Occipital lobe (tissue), 3 donors: ENCODE results near the gene SETD1A. TPM values are rescaled to one million over a fixed set of nuclear protein-coding genes. Genes with fewer than 3 reads are reported as not detected.
"Not testable (repeated sequence)": the region's sequence is repeated elsewhere in the genome, so short reads cannot be mapped to it uniquely, and the experiment has no call there.

ENCODE experiments used
- DNase-seq: peaks from one replicate; lab custom pipeline; 2025; lab: John Stamatoyannopoulos, UW
- small RNA-seq: library from RNA; depleted of rRNA; stranded (forward); fragments of <200 nt; gene quantifications from one replicate; pipeline ENCODE3, GENCODE V24; 2014
- total RNA-seq: library from RNA; depleted of rRNA; stranded (reverse); fragments of >200 nt; gene quantifications from one replicate; pipeline ENCODE4 v1.2.3, GENCODE V29; 2014

SETD1A gene
- total RNA-seq, 1 donor from 2014 or later, result 1.6 TPM

DNA sequence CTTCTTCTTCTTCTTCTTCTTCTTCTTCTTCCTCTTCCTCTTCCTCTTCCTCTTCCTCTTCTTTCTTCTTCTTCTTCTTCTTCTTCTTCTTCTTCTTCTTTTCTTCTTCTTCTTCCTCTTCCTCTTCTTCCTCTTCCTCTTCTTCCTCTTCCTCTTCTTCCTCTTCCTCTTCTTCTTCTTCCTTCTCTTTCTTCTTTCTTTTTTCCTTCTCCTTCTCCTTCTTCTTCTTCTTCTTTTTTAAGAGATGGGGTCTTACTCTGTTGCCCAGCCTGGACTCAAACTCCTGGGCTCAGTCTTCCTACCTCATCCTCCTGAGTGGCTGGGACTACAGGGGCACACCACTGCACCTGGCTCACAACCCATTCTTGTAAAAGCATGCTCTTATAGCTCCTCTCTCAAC is 55.7 kb downstream of the SETD1A start:
- not testable (repeated sequence) for DNase-seq

DNA sequence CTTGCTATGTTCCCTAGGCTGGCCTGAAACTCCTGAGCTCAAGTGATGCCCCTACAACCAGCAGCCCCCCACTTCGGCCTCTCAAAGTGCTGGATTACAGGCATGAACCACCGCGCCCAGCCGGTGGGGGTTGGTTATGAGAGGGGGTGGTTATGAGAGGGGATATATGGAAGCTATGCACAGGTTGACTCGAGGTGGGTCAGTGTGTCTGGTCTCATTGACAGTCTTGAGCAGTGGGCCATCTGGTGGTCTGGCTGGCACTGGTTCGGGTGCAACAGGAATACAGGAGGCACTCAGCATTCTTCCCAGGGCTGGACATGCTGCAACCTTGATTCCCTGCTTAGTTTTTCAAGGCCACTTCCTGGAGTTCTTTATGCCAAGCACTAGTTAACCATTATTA is 58.5 kb downstream of the SETD1A start:
- no peak for DNase-seq

DNA sequence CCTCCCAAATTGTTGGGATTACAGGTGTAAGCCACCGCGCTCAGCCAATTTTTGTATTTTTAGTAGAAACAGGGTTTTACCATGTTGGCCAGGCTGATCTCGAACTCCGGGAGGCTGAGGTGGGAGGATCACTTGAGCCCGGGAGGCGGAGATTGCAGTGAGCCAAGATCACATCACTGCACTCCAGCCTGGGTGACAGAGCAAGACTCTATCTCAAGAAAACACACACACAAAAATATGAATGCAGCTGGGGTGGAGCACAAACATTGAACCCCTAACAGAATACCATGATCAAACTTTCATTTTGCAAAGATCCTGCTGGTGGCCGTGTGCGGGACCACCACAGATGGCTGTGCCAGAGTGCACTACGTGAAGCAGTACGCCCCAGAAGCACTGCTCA is 60.2 kb downstream of the SETD1A start:
- not testable (repeated sequence) for DNase-seq

DNA sequence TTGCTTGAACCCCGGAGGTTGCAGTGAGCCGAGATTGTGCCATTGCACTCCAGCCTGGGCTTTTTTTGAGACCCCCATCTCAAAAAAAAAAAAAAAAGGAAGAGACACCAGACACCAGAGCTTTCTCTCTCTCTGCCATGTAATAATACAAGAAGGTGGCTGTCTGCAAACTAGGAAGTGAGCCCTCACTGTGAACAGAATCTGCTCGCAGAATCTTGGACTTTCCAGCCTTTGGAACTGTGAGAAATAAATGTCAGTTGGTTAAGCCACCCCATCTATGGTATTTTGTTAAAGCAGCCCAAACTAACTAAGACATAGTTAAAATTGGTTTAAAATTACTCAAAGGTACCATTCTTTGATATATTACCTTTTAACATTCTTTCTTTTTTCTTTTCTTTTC is 63.0 kb downstream of the SETD1A start:
- DNase-seq, result no peak

DNA sequence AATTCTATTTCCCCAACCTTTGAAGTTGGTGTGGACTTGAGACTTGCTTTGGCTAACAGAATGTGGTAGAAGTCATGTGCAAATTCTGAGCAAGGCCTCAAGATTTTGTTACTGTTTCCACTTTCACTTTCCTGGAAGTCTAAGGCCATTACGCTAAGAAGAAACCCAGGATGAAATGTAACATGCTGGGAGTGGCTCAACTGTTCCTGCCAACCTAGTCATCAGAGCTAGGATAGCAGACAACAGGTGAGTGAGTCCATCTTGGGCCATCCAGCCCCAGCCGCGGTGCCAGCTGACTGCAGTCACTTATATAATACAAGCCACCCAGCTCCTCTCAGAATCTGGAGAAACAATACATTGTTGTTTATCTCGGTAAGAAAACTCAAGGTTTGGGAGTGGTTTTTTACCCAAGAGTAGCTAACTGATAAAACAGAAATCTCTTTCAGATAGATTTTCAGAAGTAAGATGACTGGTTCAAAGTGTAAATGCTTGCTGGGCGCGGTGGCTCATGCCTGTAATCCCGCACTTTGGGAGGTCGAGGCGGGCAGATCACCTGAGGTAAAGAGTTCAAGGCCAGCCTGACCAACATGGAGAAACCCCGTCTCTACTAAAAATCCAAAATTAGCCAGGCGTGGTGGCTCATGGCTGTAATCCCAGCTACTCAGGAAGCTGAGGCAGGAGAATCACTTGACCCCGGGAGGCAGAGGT is 65.1 kb downstream of the SETD1A start:
- DNase-seq, result no peak

DNA sequence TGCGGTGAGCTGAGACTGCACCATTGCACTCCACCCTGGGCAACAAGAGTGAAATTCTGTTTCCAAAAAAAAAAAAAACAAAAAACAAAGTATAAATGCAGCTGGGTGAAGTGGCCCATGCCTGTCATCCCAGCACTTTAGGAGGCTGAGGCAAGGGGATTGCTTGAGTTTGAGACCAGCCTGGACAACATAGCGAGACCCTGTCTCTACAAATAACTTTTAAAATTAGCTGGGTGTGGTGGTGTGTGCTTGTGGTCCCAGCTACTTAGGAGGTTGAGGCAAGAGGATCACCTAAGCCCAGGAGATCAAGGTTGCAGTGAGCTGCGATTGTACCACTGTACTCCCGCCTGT is 65.7 kb downstream of the SETD1A start:
- no peak for DNase-seq

DNA sequence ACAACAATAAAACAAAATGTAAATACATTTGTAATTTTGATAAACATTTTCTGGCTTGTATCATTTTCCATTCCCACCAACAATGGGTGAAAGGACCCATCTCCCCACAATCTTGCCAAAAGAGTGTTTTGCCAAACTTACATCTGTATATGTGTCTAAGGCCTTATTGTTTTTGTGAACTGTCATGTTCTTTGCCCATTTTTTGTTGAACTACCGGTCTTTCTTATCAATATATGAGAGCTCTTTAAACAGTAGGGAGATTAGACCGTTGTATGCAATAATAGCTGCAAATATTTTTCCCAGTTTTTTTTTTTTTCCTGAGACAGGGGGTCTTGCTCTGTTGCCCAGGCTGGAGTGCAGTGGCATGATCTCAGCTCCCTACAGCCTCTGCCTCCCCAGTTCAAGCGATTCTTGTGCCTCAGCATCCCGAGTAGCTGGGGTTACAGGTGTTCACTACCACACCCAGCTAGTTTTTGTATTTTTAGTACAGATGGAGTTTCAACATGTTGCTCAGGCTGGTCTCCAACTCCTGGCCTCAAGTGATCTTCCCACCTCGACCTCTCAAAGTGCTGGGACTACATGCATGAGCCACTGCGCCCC is 66.2 kb downstream of the SETD1A start:
- DNase-seq, result no peak

DNA sequence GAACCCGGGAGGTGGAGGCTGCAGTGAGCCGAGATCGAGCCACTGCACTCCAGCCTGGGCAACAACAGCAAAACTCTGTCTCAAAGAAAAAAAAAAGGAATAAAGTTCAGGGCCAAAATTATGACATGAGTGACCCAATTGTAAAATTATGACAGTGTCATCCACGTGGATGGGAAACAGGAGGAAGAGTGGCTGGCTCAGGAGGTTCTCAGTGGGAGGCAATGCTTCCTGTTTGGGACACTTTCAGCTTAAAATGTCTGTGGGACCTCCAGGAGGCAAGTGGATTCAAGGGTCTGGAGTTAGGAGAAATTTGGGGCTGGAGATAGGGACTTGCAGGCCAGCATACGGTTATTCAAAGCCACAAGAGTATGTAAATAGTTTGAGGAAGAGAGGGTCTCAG is 67.8 kb downstream of the SETD1A start:
- DNase-seq, result no peak

DNA sequence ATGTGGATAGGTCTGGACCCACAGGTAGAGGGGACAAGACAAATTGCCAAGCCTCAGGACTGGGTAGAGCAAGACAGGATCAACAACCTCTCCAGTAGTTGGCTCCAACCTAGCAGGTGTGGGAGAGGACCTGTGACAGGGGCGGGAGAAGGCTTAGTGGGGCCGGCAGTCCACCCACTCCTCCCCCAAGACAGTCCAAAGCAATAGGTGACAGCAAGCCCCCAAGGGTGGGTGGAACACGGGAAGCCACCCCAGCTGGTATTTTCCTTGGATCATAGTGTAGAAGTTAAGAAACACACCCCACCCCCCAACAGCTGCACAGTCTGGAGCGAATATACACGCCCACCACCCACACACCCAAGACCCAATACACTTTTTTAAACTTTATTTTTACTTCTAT is 71.7 kb downstream of the SETD1A start:
- DNase-seq, result no peak

DNA sequence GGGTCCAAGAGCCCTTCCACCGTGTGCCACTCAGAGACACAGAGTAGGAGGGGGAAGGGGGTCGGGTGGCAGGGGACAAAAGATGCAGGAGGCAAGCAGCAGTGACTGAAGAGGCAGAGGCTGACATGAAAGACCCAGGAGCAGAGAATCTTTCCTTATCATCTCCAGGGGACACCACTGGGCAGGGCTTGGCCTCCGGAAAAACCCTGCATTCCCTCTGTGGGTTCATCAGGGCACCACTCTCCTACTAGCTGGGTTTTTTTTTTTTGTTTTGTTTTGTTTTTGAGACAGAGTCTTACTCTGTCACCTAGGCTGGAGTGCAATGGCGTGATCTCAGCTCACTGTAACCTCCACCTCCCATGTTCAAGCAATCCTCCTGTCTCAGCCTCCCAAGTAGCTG is 73.7 kb downstream of the SETD1A start:
- DNase-seq, result no peak

DNA sequence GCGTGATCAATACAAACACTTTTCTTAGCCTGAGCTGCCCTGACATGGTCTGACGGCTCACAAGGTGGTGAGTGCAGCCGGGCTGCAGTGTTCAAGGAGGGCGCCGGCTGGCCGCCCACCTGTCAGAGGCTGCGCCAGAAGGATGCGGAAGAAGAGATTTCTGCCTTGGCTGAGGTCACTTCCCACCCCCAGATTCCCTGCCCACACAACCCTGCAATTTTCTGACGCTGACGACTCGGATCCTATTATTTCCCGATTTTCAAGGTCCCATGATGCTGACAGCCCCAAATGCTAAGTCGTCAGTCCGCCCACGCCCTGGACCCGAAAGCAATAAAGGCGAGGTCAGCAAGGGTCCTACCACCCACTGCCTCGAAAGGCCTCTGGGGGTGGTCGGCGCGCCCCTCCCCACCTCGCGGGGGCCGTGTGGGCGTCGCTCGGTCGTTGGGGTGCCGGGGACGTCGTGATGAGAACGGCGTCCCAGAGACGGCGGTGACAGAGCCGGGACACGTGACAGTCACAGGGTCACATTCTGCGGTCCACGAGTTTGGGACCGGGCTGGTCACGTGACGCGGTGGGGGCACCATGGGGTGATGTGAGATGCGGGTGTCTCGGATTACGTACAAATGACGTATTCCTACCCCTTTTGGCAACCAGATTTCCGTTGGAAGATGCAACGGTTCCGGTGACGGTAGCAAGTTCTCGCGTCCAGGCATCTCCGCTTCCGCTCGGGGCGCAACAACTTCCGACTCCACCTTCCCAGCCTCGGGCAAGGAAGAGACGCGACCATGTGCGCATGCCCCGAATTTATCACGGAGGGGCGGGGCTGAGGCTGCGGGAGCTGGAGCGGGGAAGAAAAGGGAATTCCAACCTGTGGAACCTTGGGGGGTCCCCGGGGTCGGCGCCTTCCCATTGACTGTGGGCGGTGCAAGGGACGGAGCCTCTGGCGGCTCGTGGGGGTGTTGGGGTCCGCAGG is 75.5 kb downstream of the SETD1A start, which contains the start of gene STX4:
Gene STX4, plus strand, starts transcription at position 823 of the 973 bp plus-strand sequence. CDS start 248 bp downstream, outside the sequence.
- peak; percentile 97 for DNase-seq

DNA sequence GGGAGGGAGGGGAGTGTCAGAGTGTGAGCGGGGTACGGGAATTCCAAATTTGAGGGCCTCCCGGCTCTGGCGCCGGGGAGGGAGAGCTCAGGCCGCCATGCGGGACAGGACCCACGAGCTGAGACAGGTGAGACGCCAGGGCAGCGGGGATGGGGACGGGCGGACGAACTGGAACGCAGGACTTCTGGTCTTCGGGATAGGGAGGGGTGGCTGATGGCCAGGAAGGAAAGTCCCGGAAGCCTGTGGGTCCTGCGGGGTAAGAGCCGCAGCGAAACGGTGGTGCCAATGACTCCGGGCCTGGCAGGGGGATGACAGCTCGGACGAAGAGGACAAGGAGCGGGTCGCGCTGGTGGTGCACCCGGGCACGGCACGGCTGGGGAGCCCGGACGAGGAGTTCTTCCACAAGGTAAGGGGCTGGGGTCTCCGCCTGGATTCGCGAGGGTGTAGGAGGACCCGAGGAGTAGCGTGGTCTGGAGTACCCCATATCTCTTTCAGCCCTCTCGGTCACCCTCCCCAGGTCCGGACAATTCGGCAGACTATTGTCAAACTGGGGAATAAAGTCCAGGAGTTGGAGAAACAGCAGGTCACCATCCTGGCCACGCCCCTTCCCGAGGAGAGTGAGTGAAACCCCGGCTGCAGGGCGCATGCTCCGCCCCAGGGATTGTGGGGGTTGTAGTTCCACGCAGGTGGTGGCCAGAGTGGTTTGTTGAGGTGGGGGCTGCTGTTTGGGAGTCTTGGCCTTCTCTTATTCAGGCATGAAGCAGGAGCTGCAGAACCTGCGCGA is 76.3 kb downstream of the SETD1A start:
- DNase-seq, result peak; percentile 74

Small RNA genes lying within 50 kb of the gene (small RNA-seq; reads per million reads assigned to genes)
- gene AC135048.1, result not detected

Other genes with a start within 250 kb of the SETD1A start
- 12.0 TPM for gene PHKG2, start 209.3 kb upstream of the SETD1A start, total RNA-seq
- 1.6 TPM for gene CFAP119, start 195.7 kb upstream of the SETD1A start, total RNA-seq
- 80.0 TPM for gene RNF40, start 195.4 kb upstream of the SETD1A start, total RNA-seq
- gene ZNF629, start 170.5 kb upstream of the SETD1A start, total RNA-seq, result 11.5 TPM
- gene BCL7C, start 63.7 kb upstream of the SETD1A start, total RNA-seq, result 29.6 TPM
- not detected for gene CTF1, start 61.1 kb upstream of the SETD1A start, total RNA-seq
- gene FBXL19, start 34.2 kb upstream of the SETD1A start, total RNA-seq, result 56.1 TPM
- gene ORAI3, start 8.7 kb upstream of the SETD1A start, total RNA-seq, result 5.5 TPM
- gene HSD3B7, start 27.5 kb downstream of the SETD1A start, total RNA-seq, result 2.5 TPM
- gene STX1B, start 52.9 kb downstream of the SETD1A start, total RNA-seq, result 12.0 TPM
- 11.5 TPM for gene STX4, start 75.8 kb downstream of the SETD1A start, total RNA-seq
- 5.3 TPM for gene ZNF668, start 116.5 kb downstream of the SETD1A start, total RNA-seq
- gene ZNF646, start 116.7 kb downstream of the SETD1A start, total RNA-seq, result 16.5 TPM
- 2.2 TPM for gene PRSS53, start 131.2 kb downstream of the SETD1A start, total RNA-seq
- gene VKORC1, start 137.0 kb downstream of the SETD1A start, total RNA-seq, result 30.7 TPM
- gene BCKDK, start 150.6 kb downstream of the SETD1A start, total RNA-seq, result 12.6 TPM
- 41.2 TPM for gene KAT8, start 159.9 kb downstream of the SETD1A start, total RNA-seq
- not detected for gene PRSS8, start 178.0 kb downstream of the SETD1A start, total RNA-seq
- gene PRSS36, start 192.3 kb downstream of the SETD1A start, total RNA-seq, result not detected
- gene FUS, start 222.4 kb downstream of the SETD1A start, total RNA-seq, result 50.4 TPM
- 6.6 TPM for gene PYCARD, start 245.0 kb downstream of the SETD1A start, total RNA-seq